Measurements from ENCODE around the gene PMPCA.

The PMPCA gene

GRCh38 chr9:136386018-136386417 is 24.4 kb upstream of the PMPCA start:
- Histone ChIP-seq H3K9me3 (ENCODE audit: insufficient read depth, low read depth, low read length) (no peaks in the 10 kb centered on the region), H3K4me1 (ENCODE audit: insufficient read depth, low read length, poor library complexity, severe bottlenecking) (no peaks in the 10 kb centered on the region), H3K79me2 (ENCODE audit: insufficient read depth, low read length) (no peaks in the 10 kb centered on the region), H3K27me3 (ENCODE audit: insufficient read depth, low read length, poor library complexity, severe bottlenecking) (no peaks in the 10 kb centered on the region), H4K20me1 (ENCODE audit: insufficient read depth, low read length, poor library complexity, severe bottlenecking) (no peaks in the 10 kb centered on the region), H3F3A (ENCODE audit: low read depth) (no peaks in the 10 kb centered on the region), H3K4me2 (ENCODE audit: low read depth, low read length, poor library complexity, severe bottlenecking) (no peak overlapping the region), H3K36me3 (ENCODE audit: insufficient read depth, low read length) (peaks cover 9% of the 10 kb centered on the region; the same call in 1 of the 2 replicates), H3K9me2 (replicated peaks; ENCODE audit: low read depth, low read length) (no peaks in the 10 kb centered on the region), H2AFZ (ENCODE audit: low read length) (no peak overlapping the region), H3K9ac (ENCODE audit: low read depth, low read length, poor library complexity, severe bottlenecking) (no peak overlapping the region), H3K4me3 (ENCODE audit: low read length, poor library complexity, severe bottlenecking) (no peak overlapping the region)
- TF ChIP-seq EZH2phosphoT487 (IDR thresholded peaks at IDR 0.05; ENCODE audit: borderline replicate concordance): no peak
- no peak for TF ChIP-seq CTCF (conservative IDR thresholded peaks at IDR 0.05; ENCODE audit: low read length)

- Histone ChIP-seq H3K4me2 (ENCODE audit: low read depth, low read length, poor library complexity, severe bottlenecking) (no peak overlapping the region), H4K20me1 (ENCODE audit: insufficient read depth, low read length, poor library complexity, severe bottlenecking) (no peaks in the 10 kb centered on the region), H3K36me3 (ENCODE audit: insufficient read depth, low read length) (peaks cover 15% of the 10 kb centered on the region; the same call in 1 of the 2 replicates)
These were observed 23.2 kb upstream of the PMPCA start for GRCh38 chr9:136387217-136387616.

GRCh38 chr9:136389396-136389795 is 21.1 kb upstream of the PMPCA start:
- no peaks in the 10 kb centered on the region for H3K9me3 ChIP-seq (ENCODE audit: insufficient read depth, low read depth, low read length)
- H3K36me3 ChIP-seq (ENCODE audit: insufficient read depth, low read length): peaks cover 16% of the 10 kb centered on the region; the same call in 1 of the 2 replicates
- no peak overlapping the region for H3K4me2 ChIP-seq (ENCODE audit: low read depth, low read length, poor library complexity, severe bottlenecking)
- no peak overlapping the region for H2AFZ ChIP-seq (ENCODE audit: low read length)
- no peaks in the 10 kb centered on the region for H4K20me1 ChIP-seq (ENCODE audit: insufficient read depth, low read length, poor library complexity, severe bottlenecking)
- no peak overlapping the region for H3K9ac ChIP-seq (ENCODE audit: low read depth, low read length, poor library complexity, severe bottlenecking)
- TF ChIP-seq CTCF (conservative IDR thresholded peaks at IDR 0.05; ENCODE audit: low read length) (no peak), EZH2phosphoT487 (IDR thresholded peaks at IDR 0.05; ENCODE audit: borderline replicate concordance) (no peak)
- no peaks in the 10 kb centered on the region for H3K27me3 ChIP-seq (ENCODE audit: insufficient read depth, low read length, poor library complexity, severe bottlenecking)
- H3K9me2 ChIP-seq (replicated peaks; ENCODE audit: low read depth, low read length): no peaks in the 10 kb centered on the region
- no peak overlapping the region for H3K4me3 ChIP-seq (ENCODE audit: low read length, poor library complexity, severe bottlenecking)
- H3F3A ChIP-seq (ENCODE audit: low read depth): no peaks in the 10 kb centered on the region
- H3K4me1 ChIP-seq (ENCODE audit: insufficient read depth, low read length, poor library complexity, severe bottlenecking): no peaks in the 10 kb centered on the region
- no peaks in the 10 kb centered on the region for H3K79me2 ChIP-seq (ENCODE audit: insufficient read depth, low read length)

More at GRCh38 chr9:136387217-136387616, 23.2 kb upstream of the PMPCA start:
- H2AFZ ChIP-seq (ENCODE audit: low read length): no peak overlapping the region
- no peak for TF ChIP-seq CTCF (conservative IDR thresholded peaks at IDR 0.05; ENCODE audit: low read length)
- H3K4me1 ChIP-seq (ENCODE audit: insufficient read depth, low read length, poor library complexity, severe bottlenecking): no peaks in the 10 kb centered on the region
- H3K9me2 ChIP-seq (replicated peaks; ENCODE audit: low read depth, low read length): no peaks in the 10 kb centered on the region
- H3F3A ChIP-seq (ENCODE audit: low read depth): no peaks in the 10 kb centered on the region
- no peaks in the 10 kb centered on the region for H3K27me3 ChIP-seq (ENCODE audit: insufficient read depth, low read length, poor library complexity, severe bottlenecking)
- no peaks in the 10 kb centered on the region for H3K79me2 ChIP-seq (ENCODE audit: insufficient read depth, low read length)
- no peak overlapping the region for H3K4me3 ChIP-seq (ENCODE audit: low read length, poor library complexity, severe bottlenecking)
- no peak overlapping the region for H3K9ac ChIP-seq (ENCODE audit: low read depth, low read length, poor library complexity, severe bottlenecking)
- H3K9me3 ChIP-seq (ENCODE audit: insufficient read depth, low read depth, low read length): no peaks in the 10 kb centered on the region

Data from Loucy (cell line).